ENCODE data around the gene PHF2. TPM values are rescaled to one million over a fixed set of nuclear protein-coding genes. Genes with fewer than 3 reads are reported as not detected.

PHF2 gene
- total RNA-seq, 4 donors from 2014 or later, result 15.0 to 28.6 (median 20.4) TPM

DNA sequence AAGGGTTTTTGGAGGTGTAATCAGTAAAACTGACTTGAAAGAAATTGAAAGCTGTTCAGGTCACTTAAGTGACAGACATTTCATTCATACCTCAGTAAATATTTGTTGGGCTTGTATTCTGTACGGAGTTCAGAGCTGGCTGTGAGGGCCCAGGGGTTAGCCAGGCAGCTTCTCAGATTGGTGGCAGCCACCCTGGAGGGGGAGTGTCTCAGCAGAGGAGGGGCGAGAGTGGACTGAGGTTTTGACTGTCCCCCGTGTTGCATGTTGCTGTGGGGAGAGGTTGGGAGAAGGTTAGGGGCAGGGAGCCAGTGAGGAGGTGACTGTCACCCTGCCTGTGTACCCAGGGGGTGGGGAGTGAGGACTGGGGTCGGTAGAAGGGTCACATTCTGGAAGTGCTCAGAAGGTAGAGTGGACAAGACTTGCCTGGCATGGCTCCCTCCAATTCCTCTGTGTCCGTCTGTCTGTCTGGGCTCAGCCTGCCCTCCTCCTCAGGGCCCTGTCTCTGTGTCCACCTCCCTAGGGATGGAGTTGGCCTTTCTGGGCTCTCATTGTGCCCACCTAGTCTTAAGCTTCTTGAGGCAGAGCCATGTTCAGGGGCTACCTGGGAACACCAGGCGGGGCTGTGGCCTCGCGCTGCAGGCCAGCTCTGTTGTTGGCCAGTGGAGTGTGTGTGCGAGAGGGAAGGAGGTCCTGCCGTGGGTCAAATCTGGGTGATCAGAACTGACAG is 4.4 kb downstream of the PHF2 start:
- TF ChIP-seq, protein P1, sequence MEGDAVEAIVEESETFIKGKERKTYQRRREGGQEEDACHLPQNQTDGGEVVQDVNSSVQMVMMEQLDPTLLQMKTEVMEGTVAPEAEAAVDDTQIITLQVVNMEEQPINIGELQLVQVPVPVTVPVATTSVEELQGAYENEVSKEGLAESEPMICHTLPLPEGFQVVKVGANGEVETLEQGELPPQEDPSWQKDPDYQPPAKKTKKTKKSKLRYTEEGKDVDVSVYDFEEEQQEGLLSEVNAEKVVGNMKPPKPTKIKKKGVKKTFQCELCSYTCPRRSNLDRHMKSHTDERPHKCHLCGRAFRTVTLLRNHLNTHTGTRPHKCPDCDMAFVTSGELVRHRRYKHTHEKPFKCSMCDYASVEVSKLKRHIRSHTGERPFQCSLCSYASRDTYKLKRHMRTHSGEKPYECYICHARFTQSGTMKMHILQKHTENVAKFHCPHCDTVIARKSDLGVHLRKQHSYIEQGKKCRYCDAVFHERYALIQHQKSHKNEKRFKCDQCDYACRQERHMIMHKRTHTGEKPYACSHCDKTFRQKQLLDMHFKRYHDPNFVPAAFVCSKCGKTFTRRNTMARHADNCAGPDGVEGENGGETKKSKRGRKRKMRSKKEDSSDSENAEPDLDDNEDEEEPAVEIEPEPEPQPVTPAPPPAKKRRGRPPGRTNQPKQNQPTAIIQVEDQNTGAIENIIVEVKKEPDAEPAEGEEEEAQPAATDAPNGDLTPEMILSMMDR (IDR thresholded peaks at IDR 0.05; ENCODE audit: low read depth), result no peak

DNA sequence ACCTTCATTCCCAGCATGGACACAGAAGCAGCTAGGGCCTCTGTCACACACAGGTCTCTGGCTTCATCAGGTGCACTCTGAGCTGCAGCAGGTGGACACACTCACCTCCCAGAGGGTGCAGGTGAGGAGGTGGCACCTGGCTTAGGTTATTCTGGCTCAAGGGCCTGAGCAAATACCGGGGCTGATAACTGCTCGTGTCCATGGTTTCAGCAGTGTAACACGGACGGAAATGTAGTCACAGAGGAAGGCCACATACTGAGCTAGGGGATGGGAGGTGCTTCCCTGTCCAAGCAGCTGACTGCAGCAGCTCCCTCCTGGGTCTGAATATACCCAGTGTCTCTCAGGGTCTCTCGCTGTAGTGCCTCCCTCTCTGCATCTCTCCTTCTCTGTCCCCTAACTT is 5.7 kb downstream of the PHF2 start:
- TF ChIP-seq, protein P1 (IDR thresholded peaks at IDR 0.05; ENCODE audit: low read depth), result no peak

DNA sequence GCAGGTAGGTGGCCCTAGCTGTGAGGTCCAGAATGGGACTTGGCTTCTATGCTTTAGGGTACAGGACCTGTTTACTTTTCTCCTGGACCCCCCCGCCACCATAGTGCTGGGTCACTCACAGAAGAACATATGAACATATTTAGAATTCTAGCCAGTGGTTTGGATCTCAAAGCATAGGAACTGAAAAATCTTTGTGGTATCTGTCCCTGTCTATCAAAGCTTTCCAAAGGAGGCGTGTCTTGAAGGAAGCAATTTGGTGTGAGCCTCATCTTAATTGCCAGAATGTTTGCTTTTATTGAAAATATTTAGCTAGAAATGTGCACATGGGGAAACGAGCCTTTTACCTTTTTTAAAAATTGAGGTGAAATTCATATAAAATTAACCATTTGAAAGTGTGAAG is 6.2 kb downstream of the PHF2 start:
- TF ChIP-seq, protein P1 (IDR thresholded peaks at IDR 0.05; ENCODE audit: low read depth), result no peak

DNA sequence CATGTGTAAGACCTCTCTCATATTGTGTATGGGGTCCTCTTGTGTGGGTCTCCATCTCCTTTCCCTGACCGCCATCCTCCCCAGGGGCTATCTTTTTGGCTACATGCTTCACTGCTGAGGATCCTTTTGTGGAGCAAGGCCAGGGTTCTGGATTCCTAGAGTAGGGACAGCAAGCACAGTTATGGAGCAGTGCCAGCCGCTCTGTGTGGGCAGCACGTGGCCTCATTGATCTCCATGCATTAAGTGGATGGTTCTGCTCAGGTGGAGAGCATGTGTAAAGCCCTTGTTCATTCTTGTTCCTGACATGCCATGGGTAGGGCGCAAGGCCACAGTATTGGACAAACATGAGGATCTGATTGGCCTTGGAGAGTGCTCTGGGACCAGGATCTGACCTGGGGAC is 8.9 kb downstream of the PHF2 start:
- TF ChIP-seq, protein P1 (IDR thresholded peaks at IDR 0.05; ENCODE audit: low read depth), result no peak

DNA sequence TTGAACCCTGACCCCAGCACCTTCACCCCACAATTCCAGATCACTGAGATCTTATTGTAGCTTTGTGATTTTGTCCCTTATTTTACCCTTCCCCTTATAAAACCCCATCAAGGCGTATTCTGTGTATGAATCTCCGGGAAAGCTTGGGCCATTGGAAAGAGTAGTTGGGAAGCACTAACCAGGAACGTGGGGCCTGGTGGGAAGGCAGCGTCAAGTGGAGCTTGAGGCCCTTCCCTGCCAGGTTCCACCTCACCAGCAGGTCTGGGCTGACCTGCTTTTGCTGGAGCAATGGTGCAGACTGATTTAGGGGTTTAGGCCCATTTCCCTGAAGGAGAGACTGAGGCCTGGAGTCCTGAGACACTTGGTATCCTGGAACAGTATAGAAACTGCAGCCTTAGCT is 9.3 kb downstream of the PHF2 start:
- TF ChIP-seq, protein P1 (IDR thresholded peaks at IDR 0.05; ENCODE audit: low read depth), result no peak

DNA sequence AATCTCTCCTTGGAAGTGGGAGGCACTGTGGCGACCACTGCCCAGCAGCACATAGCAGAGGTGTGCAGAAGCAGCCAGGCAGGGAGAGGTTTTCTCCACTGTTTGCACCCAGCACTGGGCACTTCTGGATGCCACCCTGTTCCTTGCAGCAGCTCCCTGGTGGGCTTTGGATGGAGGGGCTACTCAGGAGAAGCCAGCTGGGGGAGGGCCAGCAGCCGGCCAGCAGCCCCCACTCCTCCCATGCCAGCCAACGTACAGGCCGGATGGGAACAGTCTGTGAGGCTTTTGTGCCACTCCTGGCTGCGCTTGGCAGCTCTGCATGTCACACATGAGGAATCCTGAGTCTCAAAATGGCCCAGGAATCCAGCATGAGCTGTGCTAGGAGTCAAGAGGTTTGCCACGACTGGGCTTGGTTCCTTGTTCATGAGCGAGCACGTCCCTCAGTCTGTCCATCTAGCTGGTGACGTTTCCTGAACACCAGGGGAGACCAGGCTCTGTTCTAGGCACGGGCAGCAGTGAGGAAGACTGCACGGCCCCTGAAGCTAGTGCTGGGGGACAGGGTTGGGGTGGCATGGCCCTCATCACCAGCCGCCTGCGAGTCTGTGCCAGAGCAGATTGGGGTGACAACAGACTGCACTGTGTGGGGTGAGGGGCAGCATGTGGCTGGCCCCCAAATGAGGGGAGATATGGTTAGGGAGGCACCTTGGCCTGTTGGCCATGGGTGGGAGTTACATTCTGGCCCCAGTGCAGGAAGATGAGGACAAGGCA is 10.1 kb downstream of the PHF2 start:
- TF ChIP-seq, protein P1 (IDR thresholded peaks at IDR 0.05; ENCODE audit: low read depth), result no peak

DNA sequence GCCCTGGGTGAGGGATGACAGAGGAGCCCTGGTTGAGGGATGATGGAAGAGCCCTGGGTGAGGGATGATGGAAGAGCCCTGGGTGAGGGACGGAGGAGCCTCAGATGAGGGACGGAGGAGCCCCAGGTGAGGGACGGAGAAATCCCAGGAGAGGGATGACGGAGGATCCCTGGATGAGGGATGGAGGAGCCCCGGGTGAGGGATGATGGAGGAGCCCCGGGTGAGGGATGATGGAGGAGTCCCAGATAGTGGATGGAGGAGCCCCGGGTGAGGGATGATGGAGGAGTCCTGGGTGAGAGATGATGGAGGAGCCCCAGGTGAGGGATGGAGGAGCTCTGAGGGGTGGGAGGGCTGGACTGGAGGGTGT is 10.9 kb downstream of the PHF2 start:
- TF ChIP-seq, protein P1 (IDR thresholded peaks at IDR 0.05; ENCODE audit: low read depth), result no peak

Measured in subcutaneous adipose tissue (tissue), 4 donors.